ENCODE results near the gene APOM. TPM values are rescaled to one million over a fixed set of nuclear protein-coding genes. Genes with fewer than 3 reads are reported as not detected.

APOM gene
- total RNA-seq, 4 donors from 2014 or later: 0.63 to 2.0 (median 0.90) TPM; not detected in 1

- Histone ChIP-seq H3K27me3 (no peaks in the 10 kb centered on the region), H3K4me1 (peaks cover 0 to 38% (median 16%) of the 10 kb centered on the region in 4 donors), H3K4me3 (peak overlapping the region; percentile 61 to 92 (median 76)), H3K27ac (peak overlapping the region; percentile 89 to 98 (median 96)), H3K9me3 (no peaks in the 10 kb centered on the region), H3K36me3 (peaks cover 0 to 33% (median 0%) of the 10 kb centered on the region in 3 donors)
- DNase-seq (ENCODE audit: low spot score in 2 of 2): no peak
- no peak for TF ChIP-seq POLR2A (IDR thresholded peaks at IDR 0.05)
- TF ChIP-seq EP300 (IDR thresholded peaks at IDR 0.05): no peak
- no peak for TF ChIP-seq CTCF (IDR thresholded peaks at IDR 0.05)
- 14 to 21% methylated on average over 7 of the region's 7 CpGs for WGBS, 2 donors
Measured at GRCh38 chr6:31701666-31702404, 46.1 kb downstream of the APOM start.

- DNase-seq (ENCODE audit: low spot score in 2 of 2): no peak
- Histone ChIP-seq H3K9me3 (no peaks in the 10 kb centered on the region), H3K36me3 (peaks cover 0 to 28% (median 0%) of the 10 kb centered on the region in 3 donors), H3K27ac (peak overlapping the region; percentile 89 to 98 (median 96)), H3K4me3 (peak overlapping the region; percentile 61 to 92 (median 76)), H3K27me3 (no peaks in the 10 kb centered on the region), H3K4me1 (peaks cover 0 to 38% (median 16%) of the 10 kb centered on the region in 4 donors)
- TF ChIP-seq CTCF (IDR thresholded peaks at IDR 0.05): no peak
- 1% methylated on average over 10 of the region's 10 CpGs for WGBS, 2 donors
Measured at GRCh38 chr6:31702405-31702818, 46.7 kb downstream of the APOM start.

GRCh38 chr6:31702819-31703716 is 47.4 kb downstream of the APOM start, which contains the start of gene ABHD16A:
TSS of gene ABHD16A (minus strand) at chr6:31703324. CDS start at chr6:31703281, 43 bp downstream.
- peaks cover 0 to 38% (median 16%) of the 10 kb centered on the region in 4 donors for H3K4me1 ChIP-seq
- H3K27me3 ChIP-seq: no peaks in the 10 kb centered on the region
- H3K4me3 ChIP-seq: peak within 1 kb of the TSS; percentile 61 to 92 (median 76)
- WGBS, 2 donors: 1% methylated on average over 54 of the region's 54 CpGs
- TF ChIP-seq EP300 (IDR thresholded peaks at IDR 0.05) (peak; percentile 97 to 100), CTCF (IDR thresholded peaks at IDR 0.05) (peak in 2 of 5 experiments; percentile 54 to 64), POLR2A (IDR thresholded peaks at IDR 0.05) (peak; percentile 95 to 100)
- H3K27ac ChIP-seq: peak within 1 kb of the TSS; percentile 89 to 98 (median 96)
- DNase-seq (ENCODE audit: low spot score in 2 of 2): peak; percentile 99
- H3K9me3 ChIP-seq: no peaks in the 10 kb centered on the region
- peaks cover 0 to 21% (median 0%) of the 10 kb centered on the region in 3 donors for H3K36me3 ChIP-seq

GRCh38 chr6:31705931-31706330 is 50.2 kb downstream of the APOM start:
- Histone ChIP-seq H3K27me3 (no peaks in the 10 kb centered on the region), H3K4me1 (peaks cover 0 to 24% (median 15%) of the 10 kb centered on the region in 4 donors), H3K36me3 (no peaks in the 10 kb centered on the region), H3K9me3 (no peaks in the 10 kb centered on the region), H3K4me3 (no peak overlapping the region), H3K27ac (no peak overlapping the region)
- TF ChIP-seq CTCF (IDR thresholded peaks at IDR 0.05) (no peak), POLR2A (IDR thresholded peaks at IDR 0.05) (no peak), EP300 (IDR thresholded peaks at IDR 0.05) (no peak)
- DNase-seq (ENCODE audit: low spot score in 2 of 2): no peak
- WGBS, 2 donors: 89 to 90% methylated on average over 6 of the region's 6 CpGs
